Parietal lobe (tissue), 2 donors: Measurements from ENCODE around the gene BPHL. TPM values are rescaled to one million over a fixed set of nuclear protein-coding genes. Genes with fewer than 3 reads are reported as not detected.

Experiments
- small RNA-seq: library from RNA; depleted of rRNA; stranded (forward); fragments of <200 nt; gene quantifications from one replicate; pipeline ENCODE3, GENCODE V24; 2014; ENCODE audit warnings: low replicate concordance
- total RNA-seq: library from RNA; depleted of rRNA; stranded (reverse); fragments of >200 nt; gene quantifications from one replicate; pipeline ENCODE4 v1.2.3, GENCODE V29; 2014

The BPHL gene
- 32.9 TPM for total RNA-seq

GRCh38 chr6:3118353-3119039, at the start of gene BPHL:
BPHL (plus strand) TSS chr6:3118711; CDS start chr6:3118741, 30 bp downstream.

GRCh38 chr6:3157131-3157933, 38.8 kb downstream of the BPHL start, which contains the start of gene TUBB2A:
TUBB2A (minus strand) TSS chr6:3157544; CDS start chr6:3157463, 81 bp downstream.

Small RNA genes lying within 50 kb of the gene (small RNA-seq; reads per million reads assigned to genes)
- not detected for gene RNA5SP201

Other genes with a start within 250 kb of the BPHL start
- gene SERPINB9, start 215.4 kb upstream of the BPHL start, total RNA-seq, result 3.4 TPM
- 16.9 TPM for gene SERPINB6, start 147.1 kb upstream of the BPHL start, total RNA-seq
- gene NQO2, start 118.8 kb upstream of the BPHL start, total RNA-seq, result 12.5 TPM
- gene RIPK1, start 50.2 kb upstream of the BPHL start, total RNA-seq, result 7.8 TPM
- gene TUBB2A, start 38.8 kb downstream of the BPHL start, total RNA-seq, result 1,279 TPM
- gene TUBB2B, start 108.9 kb downstream of the BPHL start, total RNA-seq, result 3,227 TPM
- gene PSMG4, start 140.2 kb downstream of the BPHL start, total RNA-seq, result 70.1 TPM